Endothelial cell of umbilical vein (primary cell): ENCODE results near the gene MRPL2. TPM values are rescaled to one million over a fixed set of nuclear protein-coding genes. Genes with fewer than 3 reads are reported as not detected.

Source experiments
- BruUV-seq: library from RNA; stranded (reverse); fragments of 400-500 nt; replicated peaks from 2 replicates; lab custom pipeline; 2021; lab: Mats Ljungman, UMichigan
- CTCF ChIA-PET: fragments of 300-600, 350-600 bp; sonication (Branson Sonifier 250); formaldehyde crosslinking; loops from one replicate; lab custom pipeline; 2021; ENCODE audit warnings: antibody characterized with exemption, inconsistent platforms; lab: Charles Lee
- POLR2A ChIA-PET: fragments of 300-600, 350-600 bp; sonication (Branson Sonifier 250); formaldehyde crosslinking; loops from one replicate; lab custom pipeline; 2021; ENCODE audit warnings: antibody characterized with exemption, inconsistent platforms; lab: Charles Lee
- DNase-seq: peaks from one replicate; pipeline ENCODE4 v3.0.0-alpha.2; 2011; ENCODE audit warnings: low read depth, low spot score
- FAIRE-seq: peaks from 2 replicates; lab custom pipeline; 2011; peaks lifted over from hg19 to GRCh38; lab: Jason Lieb, UNC
- H2AFZ ChIP-seq: 2 replicates; pipeline ENCODE4 v1.6.0; 2012; ENCODE audit warnings: low read depth, low read length, control low read depth, inconsistent platforms
- H3K27ac ChIP-seq: 2 replicates; pipeline ENCODE4 v1.5.1; 2011; ENCODE audit warnings: low read depth, mild to moderate bottlenecking, control low read depth, low read length, moderate library complexity; ENCODE audit not compliant: insufficient read depth
- H3K27me3 ChIP-seq, 2 experiments: 2 replicates each; pipeline versions ENCODE4 v1.6.0 to v1.6.1; 2011; ENCODE audit warnings: low read length in 2 of 2, mixed read lengths in 1 of 2; ENCODE audit not compliant: control insufficient read depth in 2 of 2, insufficient read depth in 2 of 2
- H3K36me3 ChIP-seq, 2 experiments: 2 replicates in 1 of 2; 3 replicates in 1 of 2; pipeline ENCODE4 v1.5.1; 2011; ENCODE audit warnings: low read length in 2 of 2, mild to moderate bottlenecking in 1 of 2, moderate library complexity in 1 of 2; ENCODE audit not compliant: control insufficient read depth in 2 of 2, insufficient read depth in 2 of 2; ENCODE audit errors: extremely low read depth in 1 of 2
- H3K4me1 ChIP-seq: 3 replicates; pipeline ENCODE4 v1.5.1; 2011; ENCODE audit warnings: mild to moderate bottlenecking, low read length; ENCODE audit not compliant: control insufficient read depth, insufficient read depth; ENCODE audit errors: extremely low read depth
- H3K4me2 ChIP-seq: 2 replicates; pipeline ENCODE4 v1.6.1; 2011; ENCODE audit warnings: low read length, control low read depth, mixed read lengths; ENCODE audit not compliant: insufficient read depth
- H3K4me3 ChIP-seq, 3 experiments: fragments of 200-600 bp in 1 of 3; sonication (generic), shearing (Covaris generic) in 1 of 3; replicated peaks in 1 of 3; 2 replicates each; pipeline ENCODE4 v1.5.1; 2011 to 2016; ENCODE audit warnings: control low read depth in 3 of 3, low read length in 3 of 3, mild to moderate bottlenecking in 2 of 3, inconsistent platforms in 1 of 3, low read depth in 1 of 3, moderate library complexity in 1 of 3; ENCODE audit not compliant: insufficient read depth in 1 of 3
- H3K79me2 ChIP-seq: 2 replicates; pipeline ENCODE4 v1.6.0; 2012; ENCODE audit warnings: low read length, inconsistent platforms; ENCODE audit not compliant: control insufficient read depth, insufficient read depth
- H3K9ac ChIP-seq: replicated peaks from 2 replicates; pipeline ENCODE3; 2011; ENCODE audit warnings: low read length, control low read depth; ENCODE audit not compliant: insufficient read depth; ENCODE audit errors: extremely low read depth
- H3K9me1 ChIP-seq: replicated peaks from 3 replicates; pipeline ENCODE4 v1.6.0; 2011; ENCODE audit warnings: mild to moderate bottlenecking, low read length; ENCODE audit not compliant: control insufficient read depth, insufficient read depth; ENCODE audit errors: extremely low read depth
- H3K9me3 ChIP-seq: replicated peaks from 2 replicates; pipeline ENCODE4 v1.5.1; 2012; ENCODE audit warnings: low read length, inconsistent platforms; ENCODE audit not compliant: control insufficient read depth, insufficient read depth
- H4K20me1 ChIP-seq: replicated peaks from 2 replicates; pipeline ENCODE3; 2011; ENCODE audit warnings: mild to moderate bottlenecking, low read length; ENCODE audit not compliant: control insufficient read depth, insufficient read depth; ENCODE audit errors: extremely low read depth
- CTCF ChIP-seq, 2 donors: IDR thresholded peaks; 1 replicate in 1 of 2; 2 replicates in 1 of 2; pipeline ENCODE4 v1.5.1; 2011; ENCODE audit warnings: low read length in 2 of 2, mild to moderate bottlenecking in 2 of 2, moderate library complexity in 2 of 2, control low read depth in 1 of 2, inconsistent platforms in 1 of 2, low read depth in 1 of 2; ENCODE audit not compliant: insufficient read depth in 1 of 2; ENCODE audit errors: extremely low read depth in 1 of 2
- EZH2 ChIP-seq: IDR thresholded peaks from 2 replicates; pipeline ENCODE4 v1.6.1; 2012; ENCODE audit warnings: borderline replicate concordance, low read depth, mild to moderate bottlenecking, moderate library complexity, low read length, inconsistent platforms; ENCODE audit not compliant: severe bottlenecking
- JUN ChIP-seq: IDR thresholded peaks from 2 replicates; pipeline ENCODE4 v1.6.1; 2011; ENCODE audit warnings: borderline replicate concordance, low read depth; ENCODE audit not compliant: insufficient read length, insufficient read depth
- MYC ChIP-seq: IDR thresholded peaks from one replicate; pipeline ENCODE4 v1.6.1; 2011; ENCODE audit warnings: mild to moderate bottlenecking, low read depth, low read length
- POLR2AphosphoS5 ChIP-seq: IDR thresholded peaks from 2 replicates; pipeline ENCODE4 v1.6.1; 2012; ENCODE audit warnings: low read depth, mild to moderate bottlenecking, control low read depth, low read length, moderate library complexity; ENCODE audit not compliant: insufficient read depth
- dilution Hi-C: fragments of 300-500 bp; cut with MboI; formaldehyde crosslinking; loops from one replicate; pipeline ENCODE4 v1.15.0; 2019; ENCODE audit warnings: low sequenced_read_pairs; ENCODE audit not compliant: extremely low pct_ligation_motif_present
- intact Hi-C: fragments of 100-400 bp; cut with micrococcal nuclease; formaldehyde crosslinking; loops from one replicate; pipeline ENCODE4 v1.10.0; 2022
- polyA plus RNA-seq, 4 experiments: library from polyadenylated mRNA; depleted of rRNA in 3 of 4; stranded (reverse) in 3 of 4; unstranded in 1 of 4; fragments of >200 nt; gene quantifications; 2 replicates each; pipeline versions ENCODE4 v1.2.1 to v1.2.3, GENCODE V29; 2011 to 2012; ENCODE audit warnings: missing spikeins in 1 of 4
- total RNA-seq: library from RNA; stranded (reverse); gene quantifications from 2 replicates; pipeline ENCODE4 v1.2.3, GENCODE V29; 2021

Gene MRPL2
- total and polyA plus RNA-seq, 2 donors (not counting 3 experiments of a cell fraction or from before 2014, with no cell fraction given) = 37.6 to 63.6 TPM

GRCh38 chr6:43036712-43037111 is 22.5 kb downstream of the MRPL2 start:
- H3K9me3 ChIP-seq = no peaks in the 10 kb centered on the region
- no peak for DNase-seq
- H3K79me2 ChIP-seq = no peaks in the 10 kb centered on the region
- no peaks in the 10 kb centered on the region for H3K27me3 ChIP-seq
- ChIA-PET CTCF (no interaction called here), POLR2A (no interaction called here)
- BruUV-seq = no TSS peak
- no peaks in the 10 kb centered on the region for H3K9me1 ChIP-seq
- no peak overlapping the region for H3K27ac ChIP-seq
- H3K9ac ChIP-seq = no peak overlapping the region
- intact Hi-C loops (no loop called here), dilution Hi-C loops (no loop called here)
- TF ChIP-seq POLR2AphosphoS5 (no peak), MYC (no peak), JUN (no peak), CTCF (IDR thresholded peaks at IDR 0.05; ENCODE audit: extremely low read depth in 1 of 2, insufficient read depth in 1 of 2, low read depth in 1 of 2, low read length in 2 of 2) (no peak), EZH2 (no peak)
- H2AFZ ChIP-seq = no peak overlapping the region
- peaks cover 4 to 43% of the 10 kb centered on the region in 2 experiments for H3K36me3 ChIP-seq
- no peaks in the 10 kb centered on the region for H3K4me1 ChIP-seq
- no peak overlapping the region for H3K4me3 ChIP-seq
- no peak overlapping the region for H3K4me2 ChIP-seq
- no peak for FAIRE-seq
- H4K20me1 ChIP-seq = no peaks in the 10 kb centered on the region
